Spleen (tissue), 11 donors: ENCODE results near the gene SSRP1. TPM values are rescaled to one million over a fixed set of nuclear protein-coding genes. Genes with fewer than 3 reads are reported as not detected.

Source experiments
- DNase-seq: peaks from one replicate; pipeline ENCODE4 v3.0.0-alpha.2; 2020
- H3K27ac ChIP-seq, 8 donors: fragments of 200-600 bp; sonication (generic) in 7 of 8; 1 replicate in 4 of 8; 2 replicates in 4 of 8; pipeline versions ENCODE4 v1.5.0 to v1.8.0; 2016 to 2021; ENCODE audit warnings: inconsistent platforms in 4 of 8, mild to moderate bottlenecking in 4 of 8, moderate library complexity in 1 of 8
- H3K27me3 ChIP-seq, 7 donors: fragments of 200-600 bp; sonication (generic) in 6 of 7; replicated peaks in 1 of 7; 1 replicate in 4 of 7; 2 replicates in 3 of 7; pipeline versions ENCODE4 v1.5.0 to v1.8.0; 2016 to 2021; ENCODE audit warnings: inconsistent platforms in 3 of 7, mild to moderate bottlenecking in 1 of 7
- H3K36me3 ChIP-seq, 6 donors: fragments of 200-600 bp; sonication (generic) in 5 of 6; 1 replicate in 4 of 6; 2 replicates in 2 of 6; pipeline versions ENCODE4 v1.5.0 to v1.8.0; 2016 to 2021; ENCODE audit warnings: inconsistent platforms in 2 of 6
- H3K4me1 ChIP-seq, 6 donors: fragments of 200-600 bp; sonication (generic) in 5 of 6; 1 replicate in 3 of 6; 2 replicates in 3 of 6; pipeline versions ENCODE4 v1.5.0 to v1.8.0; 2016 to 2021; ENCODE audit warnings: inconsistent platforms in 3 of 6
- H3K4me3 ChIP-seq, 8 donors: fragments of 200-600 bp; sonication (generic) in 7 of 8; 1 replicate in 4 of 8; 2 replicates in 4 of 8; pipeline versions ENCODE4 v1.5.0 to v1.8.0; 2016 to 2021; ENCODE audit warnings: inconsistent platforms in 4 of 8, mild to moderate bottlenecking in 4 of 8, moderate library complexity in 2 of 8
- H3K9me3 ChIP-seq, 8 donors: fragments of 200-600 bp; sonication (generic) in 7 of 8; 1 replicate in 4 of 8; 2 replicates in 4 of 8; pipeline versions ENCODE4 v1.5.0 to v1.8.0; 2016 to 2021; ENCODE audit warnings: inconsistent platforms in 4 of 8
- POLR2A ChIP-seq, 3 donors: fragments of 450-650 bp; IDR thresholded peaks; one replicate each; pipeline ENCODE4 v1.5.1; 2017; ENCODE audit warnings: antibody characterized with exemption in 3 of 3, mild to moderate bottlenecking in 1 of 3
- POLR2AphosphoS5 ChIP-seq, 3 donors: sonication (generic); formaldehyde crosslinking; IDR thresholded peaks; one replicate each; pipeline ENCODE4 v1.5.1; 2017; ENCODE audit warnings: antibody characterized with exemption in 3 of 3
- WGBS, 5 donors: extraction: QIAGEN DNeasy Blood & Tissue Kit in 3 of 5; methylation state at CpG; one replicate each; pipeline versions ENCODE4 v1.1.5 to v1.1.7; 2013 to 2018; 5-methylcytosine and 5-hydroxymethylcytosine counted together
- intact Hi-C: fragments of 100-400 bp; cut with DNase I; formaldehyde crosslinking; loops from one replicate; pipeline ENCODE4 v1.15.0; 2023; ENCODE audit warnings: low total_unique reads
- polyA plus RNA-seq, 3 donors: library from polyadenylated mRNA; stranded (reverse); fragments of 200-250 nt; gene quantifications; one replicate each; pipeline ENCODE4 v1.2.1, GENCODE V29; 2013
- total RNA-seq, 7 donors: library from RNA; depleted of rRNA in 3 of 7; stranded (reverse); fragments of >200 nt in 3 of 7; fragmentation: NEBNext Ultra II Directional in 4 of 7; extraction: Animal tissue kit (Norgen Biotek cat#: 25700) in 4 of 7; gene quantifications; one replicate each; pipeline versions ENCODE4 v1.1.0 to v1.2.1, GENCODE V29; 2016 to 2021
- TF ChIP-seq, protein P1 (sequence below), 11 experiments: fragments of 200-600 bp in 7 of 11; fragments of 450-650 bp in 4 of 11; sonication (generic) in 4 of 11; IDR thresholded peaks in 8 of 11; conservative IDR thresholded peaks in 3 of 11; 1 replicate in 7 of 11; 2 replicates in 4 of 11; pipeline versions ENCODE4 v1.4.0 to v1.8.0; 2016 to 2021; ENCODE audit warnings: antibody characterized with exemption in 11 of 11, inconsistent platforms in 4 of 11, mild to moderate bottlenecking in 1 of 11
- donor health status: healthy with polysubstance abuse.
- donor health status: DM: no; HTN: no; CAD: no; lungs with moderate emphysema.
- donor health status: DM: no; HTN: no; CAD: no.
- donor health status: Bipolar disorder and iron deficiency.
- donor health status: healthy.
- donor health status: DM: no; HTN: no; CAD: no.
- donor health status: DM: yes; HTN: yes; CAD: no.

The SSRP1 gene
- total and polyA plus RNA-seq, 10 donors: 35.5 to 67.1 (median 51.5) TPM

DNA sequence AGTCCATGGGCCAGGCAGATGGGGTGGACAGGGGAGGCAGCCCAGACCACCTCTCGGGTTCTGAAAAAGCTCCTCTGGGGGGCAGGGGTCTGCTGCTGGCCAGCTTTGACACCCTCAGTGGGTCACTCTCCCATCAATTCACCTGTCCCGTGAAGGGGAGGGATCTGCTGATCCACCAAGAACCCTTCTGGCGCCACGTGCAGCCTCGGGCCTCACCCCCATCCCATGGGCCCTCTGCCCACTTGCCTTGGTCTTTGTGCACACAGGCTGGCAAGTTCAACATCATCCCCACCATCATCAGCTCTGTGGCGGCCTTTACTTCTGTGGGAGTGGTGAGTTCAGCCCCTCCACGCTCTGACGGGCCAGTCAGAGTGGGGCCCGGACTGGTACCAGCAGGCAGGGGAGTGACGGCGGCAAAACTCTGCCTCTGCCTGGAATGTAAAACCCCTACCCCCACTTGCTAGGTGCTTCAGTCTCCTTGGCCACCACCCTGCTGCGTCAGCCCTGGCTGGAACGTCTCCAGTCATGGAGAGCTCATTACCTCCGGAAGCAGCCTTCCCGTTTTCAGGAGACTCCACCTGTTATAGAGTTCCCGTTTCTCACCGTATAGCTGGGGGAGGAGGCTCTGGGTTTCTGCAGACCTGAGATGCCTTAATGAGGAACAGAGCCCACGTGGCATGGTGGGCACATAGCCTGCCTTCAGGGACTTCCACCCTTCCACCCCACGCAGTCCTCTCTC is 32.6 kb upstream of the SSRP1 start:
- DNase-seq: no peak
- whole genome bisulfite sequencing, 5 donors: 37 to 59% (median 52%) methylated on average over 10 to 19 of the region's 19 CpGs

DNA sequence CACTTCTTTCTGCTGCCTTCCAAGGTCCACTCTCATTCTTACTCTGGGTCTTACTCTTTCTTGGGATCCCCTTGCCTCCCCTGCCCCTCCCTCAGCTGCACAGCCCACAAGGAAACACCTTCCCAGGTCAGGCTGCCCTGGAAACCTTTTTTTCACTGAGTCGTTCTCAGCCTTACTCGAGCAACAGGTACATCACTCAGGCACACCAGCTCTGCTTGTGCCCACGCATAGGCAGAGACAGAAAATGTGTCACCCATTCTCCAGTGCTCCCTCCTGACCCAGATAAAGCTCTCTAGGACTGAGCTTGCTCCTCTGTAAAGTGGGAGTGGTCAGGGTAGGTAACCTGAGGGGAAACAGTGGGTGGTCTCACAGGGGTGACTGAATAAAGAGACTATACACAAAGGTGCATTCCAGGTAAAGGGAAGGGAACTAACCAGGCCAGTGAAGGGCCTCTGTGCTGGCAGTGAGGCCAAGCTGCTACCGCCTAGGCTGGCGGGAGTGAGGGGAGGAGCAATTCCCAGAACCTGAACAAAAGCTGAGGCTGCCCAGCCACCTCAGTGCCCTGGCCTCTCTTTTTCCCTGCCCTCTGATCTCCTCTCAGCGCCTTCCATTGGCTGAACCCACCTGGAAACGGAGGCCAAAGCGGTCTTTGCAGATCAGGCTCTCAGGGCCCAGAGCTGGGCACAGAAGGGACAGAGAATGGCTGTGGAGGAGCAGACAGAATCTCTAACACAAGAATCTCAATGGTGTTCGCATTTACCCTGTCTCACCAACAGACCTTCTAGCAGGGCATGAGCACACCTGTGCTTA is 29.4 kb upstream of the SSRP1 start:
- intact Hi-C loops: no loop called here
- Histone ChIP-seq H3K27me3 (no peaks in the 10 kb centered on the region), H3K9me3 (no peaks in the 10 kb centered on the region), H3K4me1 (peaks cover 0 to 11% (median 0%) of the 10 kb centered on the region in 6 donors), H3K36me3 (no peaks in the 10 kb centered on the region), H3K4me3 (no peak overlapping the region), H3K27ac (no peak overlapping the region)
- TF ChIP-seq, protein P1, sequence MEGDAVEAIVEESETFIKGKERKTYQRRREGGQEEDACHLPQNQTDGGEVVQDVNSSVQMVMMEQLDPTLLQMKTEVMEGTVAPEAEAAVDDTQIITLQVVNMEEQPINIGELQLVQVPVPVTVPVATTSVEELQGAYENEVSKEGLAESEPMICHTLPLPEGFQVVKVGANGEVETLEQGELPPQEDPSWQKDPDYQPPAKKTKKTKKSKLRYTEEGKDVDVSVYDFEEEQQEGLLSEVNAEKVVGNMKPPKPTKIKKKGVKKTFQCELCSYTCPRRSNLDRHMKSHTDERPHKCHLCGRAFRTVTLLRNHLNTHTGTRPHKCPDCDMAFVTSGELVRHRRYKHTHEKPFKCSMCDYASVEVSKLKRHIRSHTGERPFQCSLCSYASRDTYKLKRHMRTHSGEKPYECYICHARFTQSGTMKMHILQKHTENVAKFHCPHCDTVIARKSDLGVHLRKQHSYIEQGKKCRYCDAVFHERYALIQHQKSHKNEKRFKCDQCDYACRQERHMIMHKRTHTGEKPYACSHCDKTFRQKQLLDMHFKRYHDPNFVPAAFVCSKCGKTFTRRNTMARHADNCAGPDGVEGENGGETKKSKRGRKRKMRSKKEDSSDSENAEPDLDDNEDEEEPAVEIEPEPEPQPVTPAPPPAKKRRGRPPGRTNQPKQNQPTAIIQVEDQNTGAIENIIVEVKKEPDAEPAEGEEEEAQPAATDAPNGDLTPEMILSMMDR (IDR thresholded peaks at IDR 0.05 in 8 of 11, conservative IDR thresholded peaks at IDR 0.05 in 3 of 11): no peak
- TF ChIP-seq POLR2A (IDR thresholded peaks at IDR 0.05): no peak
- no peak for DNase-seq
- 75 to 87% (median 84%) methylated on average over 9 of the region's 9 CpGs for WGBS, 5 donors

More for the DNA sequence above, 32.6 kb upstream of the SSRP1 start:
- intact Hi-C loops: no loop called here
- peaks cover 0 to 11% (median 0%) of the 10 kb centered on the region in 6 donors for H3K4me1 ChIP-seq
- H3K36me3 ChIP-seq: no peaks in the 10 kb centered on the region
- H3K9me3 ChIP-seq: no peaks in the 10 kb centered on the region
- no peak overlapping the region for H3K27ac ChIP-seq
- no peak overlapping the region for H3K4me3 ChIP-seq
- no peaks in the 10 kb centered on the region for H3K27me3 ChIP-seq
- TF ChIP-seq, protein P1 (IDR thresholded peaks at IDR 0.05 in 8 of 11, conservative IDR thresholded peaks at IDR 0.05 in 3 of 11): no peak
- TF ChIP-seq POLR2A (IDR thresholded peaks at IDR 0.05) (no peak), POLR2AphosphoS5 (IDR thresholded peaks at IDR 0.05) (no peak)

DNA sequence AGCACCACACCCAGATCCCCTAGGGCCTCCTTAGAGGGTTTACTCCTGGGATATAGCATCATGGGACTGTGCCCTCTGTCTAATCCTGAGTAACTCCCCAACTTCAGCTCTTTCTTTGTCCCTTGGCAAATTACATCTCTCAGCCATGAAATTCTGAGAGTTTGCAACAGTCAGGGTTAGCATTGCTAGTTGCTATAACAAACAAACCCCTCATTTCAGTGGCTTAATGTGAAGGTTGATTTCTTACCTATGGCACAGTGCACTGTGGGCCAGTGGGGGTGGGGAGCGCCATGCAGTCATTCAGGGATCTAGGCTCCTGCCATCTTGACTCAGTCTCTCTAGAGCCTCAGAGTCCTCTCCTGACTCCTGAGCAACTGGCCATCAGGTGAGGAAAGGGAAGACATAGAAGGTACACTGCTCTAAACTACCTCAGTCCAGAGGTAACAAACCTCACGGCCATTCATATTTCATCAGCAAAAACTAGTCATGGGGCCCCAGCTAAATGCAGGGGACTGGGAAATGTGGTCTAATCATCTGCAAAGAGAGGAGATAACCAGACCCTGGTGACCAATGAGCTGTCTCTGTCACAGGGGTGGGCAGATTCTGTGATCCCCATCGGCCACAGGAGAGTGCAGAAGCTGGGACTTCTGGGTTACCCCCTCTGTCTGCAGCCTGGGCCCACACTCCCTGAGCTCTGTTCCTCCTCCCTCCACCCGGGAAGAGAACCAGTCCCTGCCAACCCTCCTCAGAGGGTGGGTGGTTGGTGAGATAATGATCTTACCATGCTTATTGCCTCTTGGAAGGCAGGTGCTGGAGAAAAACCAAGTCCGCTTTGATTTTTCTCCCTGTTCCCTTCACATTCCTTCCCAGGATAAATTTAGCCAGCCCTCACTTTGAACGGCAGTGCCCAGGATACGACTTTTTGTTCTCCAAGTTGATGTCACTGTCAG is 27.7 kb upstream of the SSRP1 start:
- H3K27me3 ChIP-seq: no peaks in the 10 kb centered on the region
- no peak overlapping the region for H3K4me3 ChIP-seq
- H3K4me1 ChIP-seq: peaks cover 0 to 2% (median 0%) of the 10 kb centered on the region in 6 donors
- H3K27ac ChIP-seq: no peak overlapping the region
- no peaks in the 10 kb centered on the region for H3K36me3 ChIP-seq
- TF ChIP-seq POLR2AphosphoS5 (IDR thresholded peaks at IDR 0.05) (no peak), POLR2A (IDR thresholded peaks at IDR 0.05) (no peak)
- TF ChIP-seq, protein P1 (IDR thresholded peaks at IDR 0.05 in 8 of 11, conservative IDR thresholded peaks at IDR 0.05 in 3 of 11): no peak
- 71 to 82% (median 73%) methylated on average over 7 of the region's 7 CpGs for WGBS, 5 donors
- no peak for DNase-seq
- intact Hi-C loops: no loop called here
- no peaks in the 10 kb centered on the region for H3K9me3 ChIP-seq
